Neural cell (in vitro differentiated cells): ENCODE results near the gene PGAP6. TPM values are rescaled to one million over a fixed set of nuclear protein-coding genes. Genes with fewer than 3 reads are reported as not detected.

Source experiments
- H2AFZ ChIP-seq: fragments of 200-600, 300-800 bp; sonication (generic), shearing (Covaris generic); 2 replicates; pipeline ENCODE4 v1.6.0; 2014; ENCODE audit warnings: low read depth, mild to moderate bottlenecking, antibody characterized with exemption, low read length, moderate library complexity
- H3F3A ChIP-seq: fragments of 200-600 bp; shearing (Covaris generic); 2 replicates; pipeline ENCODE4 v1.6.1; 2016; ENCODE audit warnings: mild to moderate bottlenecking, moderate library complexity, mixed read lengths, antibody characterized with exemption, low read length; ENCODE audit not compliant: insufficient read depth, poor library complexity, severe bottlenecking
- H3K27ac ChIP-seq: fragments of 200-600, 300-800 bp; sonication (generic), shearing (Covaris generic); 2 replicates; pipeline ENCODE4 v1.5.1; 2014; ENCODE audit warnings: mild to moderate bottlenecking, low read length, moderate library complexity
- H3K27me3 ChIP-seq: fragments of 300-800, 200-600 bp; sonication (generic), shearing (Covaris generic); 2 replicates; pipeline ENCODE4 v1.6.0; 2014; ENCODE audit warnings: mild to moderate bottlenecking, low read depth, low read length, moderate library complexity; ENCODE audit not compliant: insufficient read depth
- H3K36me3 ChIP-seq: fragments of 300-800, 200-600 bp; sonication (generic), shearing (Covaris generic); 2 replicates; pipeline ENCODE4 v1.5.1; 2014; ENCODE audit warnings: mild to moderate bottlenecking, antibody characterized with exemption, low read length, moderate library complexity; ENCODE audit not compliant: insufficient read depth
- H3K4me2 ChIP-seq: fragments of 300-800, 200-600 bp; sonication (generic), shearing (Covaris generic); 2 replicates; pipeline ENCODE4 v1.6.0; 2014; ENCODE audit warnings: mild to moderate bottlenecking, low read length
- H3K4me3 ChIP-seq: fragments of 300-800, 200-600 bp; sonication (generic), shearing (Covaris generic); 2 replicates; pipeline ENCODE4 v1.5.1; 2014; ENCODE audit warnings: mild to moderate bottlenecking, low read length, moderate library complexity
- H3K79me2 ChIP-seq: fragments of 200-600 bp; shearing (Covaris generic); replicated peaks from 2 replicates; pipeline ENCODE4 v1.6.0; 2014; ENCODE audit warnings: mild to moderate bottlenecking, low read length, moderate library complexity; ENCODE audit not compliant: insufficient read depth
- H3K9ac ChIP-seq: fragments of 300-800, 200-600 bp; sonication (generic), shearing (Covaris generic); 2 replicates; pipeline ENCODE4 v1.6.1; 2016; ENCODE audit warnings: mild to moderate bottlenecking, low read length, mixed read lengths
- H3K9me2 ChIP-seq: fragments of 200-600 bp; shearing (Covaris generic); 2 replicates; pipeline ENCODE4 v1.6.1; 2016; ENCODE audit warnings: mild to moderate bottlenecking, low read length, mixed read lengths; ENCODE audit not compliant: insufficient read depth
- H3K9me3 ChIP-seq: fragments of 200-600, 300-800 bp; sonication (generic), shearing (Covaris generic); 2 replicates; pipeline ENCODE4 v1.6.1; 2016; ENCODE audit warnings: mild to moderate bottlenecking, mixed run types, low read length, moderate library complexity, mixed read lengths
- H4K20me1 ChIP-seq: fragments of 200-600 bp; shearing (Covaris generic); 2 replicates; pipeline ENCODE4 v1.6.1; 2016; ENCODE audit warnings: mild to moderate bottlenecking, mixed run types; ENCODE audit not compliant: insufficient read depth
- CTCF ChIP-seq: fragments of 450-650 bp; IDR thresholded peaks from 2 replicates; pipeline ENCODE4 v1.5.1; 2014; ENCODE audit warnings: antibody characterized with exemption, mild to moderate bottlenecking, moderate library complexity; ENCODE audit not compliant: poor library complexity, severe bottlenecking
- EP300 ChIP-seq: fragments of 450-650 bp; conservative IDR thresholded peaks from 2 replicates; pipeline ENCODE4 v1.6.1; 2014; ENCODE audit warnings: antibody characterized with exemption, mild to moderate bottlenecking, moderate library complexity; ENCODE audit not compliant: poor library complexity, severe bottlenecking
- EZH2 ChIP-seq: fragments of 200-600, 300-800 bp; shearing (Covaris generic), sonication (generic); IDR thresholded peaks from 2 replicates; pipeline ENCODE4 v1.6.1; 2014; ENCODE audit warnings: antibody characterized with exemption, low read length, borderline replicate concordance, mild to moderate bottlenecking; ENCODE audit not compliant: insufficient read depth, poor library complexity, severe bottlenecking
- MXI1 ChIP-seq: fragments of 450-650 bp; conservative IDR thresholded peaks from 2 replicates; pipeline ENCODE4 v1.6.1; 2014; ENCODE audit warnings: antibody characterized with exemption, mild to moderate bottlenecking; ENCODE audit not compliant: poor library complexity, severe bottlenecking
- POLR2AphosphoS5 ChIP-seq: IDR thresholded peaks from 2 replicates; pipeline ENCODE4 v1.6.1; 2012
- RAD21 ChIP-seq: fragments of 450-650 bp; conservative IDR thresholded peaks from 2 replicates; pipeline ENCODE4 v1.6.1; 2014; ENCODE audit warnings: antibody characterized with exemption, mild to moderate bottlenecking, moderate library complexity
- SMC3 ChIP-seq: fragments of 450-650 bp; conservative IDR thresholded peaks from 2 replicates; pipeline ENCODE4 v1.6.1; 2014; ENCODE audit warnings: antibody characterized with exemption, mild to moderate bottlenecking, moderate library complexity; ENCODE audit not compliant: poor library complexity
- TAF1 ChIP-seq: IDR thresholded peaks from 2 replicates; pipeline ENCODE4 v1.6.1; 2012; ENCODE audit warnings: low read depth
- polyA plus RNA-seq: library from polyadenylated mRNA; depleted of rRNA; stranded (reverse); fragments of >200 nt; gene quantifications from 2 replicates; pipeline ENCODE4 v1.2.3, GENCODE V29; 2014
- TF ChIP-seq, protein P1 (sequence below): IDR thresholded peaks from 2 replicates; pipeline ENCODE4 v1.6.1; 2012; ENCODE audit warnings: borderline replicate concordance

The PGAP6 gene
- polyA plus RNA-seq, 1 donor from 2014 or later: 47.3 TPM

DNA sequence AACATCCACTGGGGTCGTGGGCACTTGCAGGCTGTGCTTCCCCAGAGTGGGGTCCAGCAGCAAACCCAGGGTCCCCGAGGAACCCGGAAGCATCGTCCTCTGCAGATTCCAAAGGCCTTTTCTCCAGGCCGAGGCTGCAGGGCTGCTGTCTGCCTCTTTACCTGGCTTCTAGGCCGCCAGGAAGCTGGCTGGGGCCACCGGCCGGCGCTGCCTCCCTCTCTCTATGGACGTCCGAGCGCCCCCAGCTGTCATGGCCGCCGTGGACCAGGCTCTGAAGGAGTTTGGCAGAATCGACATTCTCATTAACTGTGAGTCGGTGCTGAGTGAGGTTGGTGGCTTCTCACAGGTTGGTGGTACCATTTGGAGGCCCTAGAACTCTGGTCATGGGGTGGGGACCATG is 25.5 kb upstream of the PGAP6 start:
- Histone ChIP-seq H3K36me3 (no peaks in the 10 kb centered on the region), H4K20me1 (no peaks in the 10 kb centered on the region)

GRCh38 chr16:405548-406506 is 24.0 kb upstream of the PGAP6 start:
- H3K79me2 ChIP-seq: no peaks in the 10 kb centered on the region
- no peak overlapping the region for H3K27ac ChIP-seq
- H3K27me3 ChIP-seq: no peaks in the 10 kb centered on the region
- no peak overlapping the region for H2AFZ ChIP-seq
- H3K9ac ChIP-seq: no peak overlapping the region
- H3F3A ChIP-seq: no peaks in the 10 kb centered on the region
- H4K20me1 ChIP-seq: no peaks in the 10 kb centered on the region
- H3K9me3 ChIP-seq: no peaks in the 10 kb centered on the region
- H3K9me2 ChIP-seq: no peaks in the 10 kb centered on the region
- H3K4me3 ChIP-seq: no peak overlapping the region
- H3K36me3 ChIP-seq: no peaks in the 10 kb centered on the region
- H3K4me2 ChIP-seq: no peak overlapping the region
- TF ChIP-seq, protein P1, sequence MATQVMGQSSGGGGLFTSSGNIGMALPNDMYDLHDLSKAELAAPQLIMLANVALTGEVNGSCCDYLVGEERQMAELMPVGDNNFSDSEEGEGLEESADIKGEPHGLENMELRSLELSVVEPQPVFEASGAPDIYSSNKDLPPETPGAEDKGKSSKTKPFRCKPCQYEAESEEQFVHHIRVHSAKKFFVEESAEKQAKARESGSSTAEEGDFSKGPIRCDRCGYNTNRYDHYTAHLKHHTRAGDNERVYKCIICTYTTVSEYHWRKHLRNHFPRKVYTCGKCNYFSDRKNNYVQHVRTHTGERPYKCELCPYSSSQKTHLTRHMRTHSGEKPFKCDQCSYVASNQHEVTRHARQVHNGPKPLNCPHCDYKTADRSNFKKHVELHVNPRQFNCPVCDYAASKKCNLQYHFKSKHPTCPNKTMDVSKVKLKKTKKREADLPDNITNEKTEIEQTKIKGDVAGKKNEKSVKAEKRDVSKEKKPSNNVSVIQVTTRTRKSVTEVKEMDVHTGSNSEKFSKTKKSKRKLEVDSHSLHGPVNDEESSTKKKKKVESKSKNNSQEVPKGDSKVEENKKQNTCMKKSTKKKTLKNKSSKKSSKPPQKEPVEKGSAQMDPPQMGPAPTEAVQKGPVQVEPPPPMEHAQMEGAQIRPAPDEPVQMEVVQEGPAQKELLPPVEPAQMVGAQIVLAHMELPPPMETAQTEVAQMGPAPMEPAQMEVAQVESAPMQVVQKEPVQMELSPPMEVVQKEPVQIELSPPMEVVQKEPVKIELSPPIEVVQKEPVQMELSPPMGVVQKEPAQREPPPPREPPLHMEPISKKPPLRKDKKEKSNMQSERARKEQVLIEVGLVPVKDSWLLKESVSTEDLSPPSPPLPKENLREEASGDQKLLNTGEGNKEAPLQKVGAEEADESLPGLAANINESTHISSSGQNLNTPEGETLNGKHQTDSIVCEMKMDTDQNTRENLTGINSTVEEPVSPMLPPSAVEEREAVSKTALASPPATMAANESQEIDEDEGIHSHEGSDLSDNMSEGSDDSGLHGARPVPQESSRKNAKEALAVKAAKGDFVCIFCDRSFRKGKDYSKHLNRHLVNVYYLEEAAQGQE: no peak
- no peak for TF ChIP-seq TAF1
- no peak for TF ChIP-seq CTCF
- no peak for TF ChIP-seq MXI1
- TF ChIP-seq RAD21: no peak
- TF ChIP-seq SMC3: no peak
- TF ChIP-seq EP300: no peak

More for the DNA sequence above, 25.5 kb upstream of the PGAP6 start:
- Histone ChIP-seq H3K9me2 (no peaks in the 10 kb centered on the region), H3K4me2 (no peak overlapping the region), H3K27ac (no peak overlapping the region), H3K27me3 (no peaks in the 10 kb centered on the region), H3K79me2 (no peaks in the 10 kb centered on the region), H2AFZ (no peak overlapping the region), H3K9ac (no peak overlapping the region), H3K4me3 (no peak overlapping the region), H3F3A (no peaks in the 10 kb centered on the region), H3K9me3 (no peaks in the 10 kb centered on the region)
- TF ChIP-seq, protein P1: no peak
- no peak for TF ChIP-seq TAF1
- TF ChIP-seq RAD21: no peak
- TF ChIP-seq EP300: no peak
- TF ChIP-seq MXI1: no peak
- no peak for TF ChIP-seq POLR2AphosphoS5
- no peak for TF ChIP-seq CTCF
- TF ChIP-seq EZH2: no peak
- no peak for TF ChIP-seq SMC3
